ENCODE data around the gene ZSCAN5A.

The ZSCAN5A gene, protein sequence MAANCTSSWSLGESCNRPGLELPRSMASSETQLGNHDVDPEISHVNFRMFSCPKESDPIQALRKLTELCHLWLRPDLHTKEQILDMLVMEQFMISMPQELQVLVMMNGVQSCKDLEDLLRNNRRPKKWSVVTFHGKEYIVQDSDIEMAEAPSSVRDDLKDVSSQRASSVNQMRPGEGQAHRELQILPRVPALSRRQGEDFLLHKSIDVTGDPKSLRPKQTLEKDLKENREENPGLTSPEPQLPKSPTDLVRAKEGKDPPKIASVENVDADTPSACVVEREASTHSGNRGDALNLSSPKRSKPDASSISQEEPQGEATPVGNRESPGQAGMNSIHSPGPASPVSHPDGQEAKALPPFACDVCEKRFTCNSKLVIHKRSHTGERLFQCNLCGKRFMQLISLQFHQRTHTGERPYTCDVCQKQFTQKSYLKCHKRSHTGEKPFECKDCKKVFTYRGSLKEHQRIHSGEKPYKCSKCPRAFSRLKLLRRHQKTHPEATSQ

DNA sequence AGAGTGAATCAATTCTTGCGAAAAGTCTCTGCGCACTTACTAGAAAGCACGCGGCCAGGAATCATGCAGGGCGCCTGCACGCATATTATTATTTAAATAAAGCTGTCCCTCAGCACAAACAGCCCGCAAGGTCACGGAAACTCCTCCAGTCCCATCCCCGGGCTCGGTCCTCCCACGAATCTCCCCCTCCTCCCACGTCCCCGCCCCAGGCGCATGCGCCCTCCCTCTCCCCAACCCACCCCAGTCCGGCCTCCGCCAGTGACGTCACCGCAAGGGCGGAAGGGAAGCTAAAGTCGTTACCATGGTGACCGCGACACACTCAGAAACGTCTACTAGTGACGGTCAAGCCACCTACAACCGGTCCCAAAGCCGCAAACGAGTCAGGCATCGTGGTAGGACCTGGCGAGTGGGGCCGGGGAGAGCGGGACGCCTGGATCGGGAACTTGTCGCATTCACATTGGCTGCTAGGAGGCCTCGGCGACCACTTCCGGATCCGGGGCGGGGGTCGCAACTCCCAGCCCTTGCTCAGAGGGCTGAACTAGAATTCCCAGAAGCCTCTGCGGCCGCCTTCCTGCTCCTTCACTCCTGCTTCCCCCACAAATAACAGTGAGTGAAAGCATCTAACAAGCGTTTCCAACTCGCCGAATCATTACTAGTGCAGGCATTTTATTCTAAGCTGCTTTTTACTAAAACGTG, at the start of gene ZSCAN5A:
Gene ZSCAN5A, minus strand, starts transcription at position 459 of the 696 bp plus-strand sequence. CDS start 89,793 bp downstream, outside the sequence.
- TF ChIP-seq, protein P1, sequence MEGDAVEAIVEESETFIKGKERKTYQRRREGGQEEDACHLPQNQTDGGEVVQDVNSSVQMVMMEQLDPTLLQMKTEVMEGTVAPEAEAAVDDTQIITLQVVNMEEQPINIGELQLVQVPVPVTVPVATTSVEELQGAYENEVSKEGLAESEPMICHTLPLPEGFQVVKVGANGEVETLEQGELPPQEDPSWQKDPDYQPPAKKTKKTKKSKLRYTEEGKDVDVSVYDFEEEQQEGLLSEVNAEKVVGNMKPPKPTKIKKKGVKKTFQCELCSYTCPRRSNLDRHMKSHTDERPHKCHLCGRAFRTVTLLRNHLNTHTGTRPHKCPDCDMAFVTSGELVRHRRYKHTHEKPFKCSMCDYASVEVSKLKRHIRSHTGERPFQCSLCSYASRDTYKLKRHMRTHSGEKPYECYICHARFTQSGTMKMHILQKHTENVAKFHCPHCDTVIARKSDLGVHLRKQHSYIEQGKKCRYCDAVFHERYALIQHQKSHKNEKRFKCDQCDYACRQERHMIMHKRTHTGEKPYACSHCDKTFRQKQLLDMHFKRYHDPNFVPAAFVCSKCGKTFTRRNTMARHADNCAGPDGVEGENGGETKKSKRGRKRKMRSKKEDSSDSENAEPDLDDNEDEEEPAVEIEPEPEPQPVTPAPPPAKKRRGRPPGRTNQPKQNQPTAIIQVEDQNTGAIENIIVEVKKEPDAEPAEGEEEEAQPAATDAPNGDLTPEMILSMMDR (IDR thresholded peaks at IDR 0.05; ENCODE audit: low read depth, low read length): no peak
- DNase-seq (ENCODE audit: low read depth, low spot score): peak; percentile 99
- H3K4me3 ChIP-seq (ENCODE audit: low read depth, low read length): peak within 1 kb of the TSS; percentile 80
- in situ Hi-C loops (cut with HindIII; ENCODE audit: low sequenced_read_pairs): no loop called here

DNA sequence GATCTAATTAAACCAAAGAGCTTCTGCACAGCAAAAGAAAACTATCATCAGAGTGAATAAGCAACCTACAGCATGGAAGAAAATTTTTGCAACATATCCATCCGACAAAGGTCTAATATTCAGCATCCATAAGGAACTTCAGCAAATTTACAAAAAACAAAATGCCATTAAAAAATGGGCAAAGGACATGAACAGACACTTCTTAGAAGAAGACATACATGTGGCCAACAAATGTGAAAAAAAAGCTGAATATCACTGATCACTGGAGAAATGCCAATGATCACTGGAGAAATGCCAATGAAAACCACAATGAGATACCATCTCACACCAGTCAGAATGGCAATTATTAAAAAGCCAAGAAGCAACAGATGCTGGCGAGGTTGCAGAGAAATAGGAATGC, 46.2 kb upstream of the ZSCAN5A start:
- TF ChIP-seq, protein P1 (IDR thresholded peaks at IDR 0.05; ENCODE audit: low read depth, low read length): no peak
- in situ Hi-C loops (cut with HindIII; ENCODE audit: low sequenced_read_pairs): no loop called here
- H3K4me3 ChIP-seq (ENCODE audit: low read depth, low read length): no peak overlapping the region
- no peak for DNase-seq (ENCODE audit: low read depth, low spot score)

DNA sequence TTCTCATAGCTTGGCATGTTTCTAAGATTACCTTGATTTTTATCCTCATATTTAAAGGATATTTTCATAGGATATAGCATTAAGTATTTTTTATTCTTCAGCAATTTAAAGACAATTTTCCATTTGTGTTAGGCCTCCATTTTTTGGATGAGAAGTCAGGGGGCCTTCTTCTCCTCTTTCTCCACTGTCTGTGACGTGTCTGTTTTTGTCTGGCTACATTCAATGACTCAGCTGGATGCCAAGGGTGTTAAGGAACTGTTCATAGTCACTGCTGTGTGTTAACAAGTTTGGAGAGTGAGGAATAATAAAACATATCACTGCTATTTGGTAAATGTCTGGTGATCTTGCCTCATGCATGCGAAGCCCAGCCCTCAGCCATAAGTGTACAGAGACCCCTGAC, 42.3 kb upstream of the ZSCAN5A start:
- in situ Hi-C loops (cut with HindIII; ENCODE audit: low sequenced_read_pairs): no loop called here
- TF ChIP-seq, protein P1 (IDR thresholded peaks at IDR 0.05; ENCODE audit: low read depth, low read length): no peak
- DNase-seq (ENCODE audit: low read depth, low spot score): no peak
- H3K4me3 ChIP-seq (ENCODE audit: low read depth, low read length): no peak overlapping the region

DNA sequence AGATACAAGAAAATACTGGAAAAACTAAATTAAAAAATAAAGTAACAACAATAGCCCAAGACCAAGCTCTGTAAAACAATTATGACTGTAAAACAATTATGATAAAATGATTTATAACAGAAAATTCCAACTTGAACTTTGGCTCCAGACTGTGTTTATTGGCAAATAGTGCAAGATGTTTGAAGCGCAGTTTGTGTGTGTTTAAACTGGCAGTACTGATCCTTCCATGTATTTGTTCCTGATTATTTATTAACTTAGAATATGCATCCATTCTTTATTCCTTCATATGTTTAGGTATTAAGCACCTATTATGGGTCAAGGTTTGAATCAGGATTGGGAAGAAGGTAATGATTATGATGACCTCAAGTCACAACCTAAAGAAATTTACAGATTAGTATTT, 40.9 kb upstream of the ZSCAN5A start:
- in situ Hi-C loops (cut with HindIII; ENCODE audit: low sequenced_read_pairs): no loop called here
- no peak for DNase-seq (ENCODE audit: low read depth, low spot score)
- no peak overlapping the region for H3K4me3 ChIP-seq (ENCODE audit: low read depth, low read length)
- TF ChIP-seq, protein P1 (IDR thresholded peaks at IDR 0.05; ENCODE audit: low read depth, low read length): no peak

DNA sequence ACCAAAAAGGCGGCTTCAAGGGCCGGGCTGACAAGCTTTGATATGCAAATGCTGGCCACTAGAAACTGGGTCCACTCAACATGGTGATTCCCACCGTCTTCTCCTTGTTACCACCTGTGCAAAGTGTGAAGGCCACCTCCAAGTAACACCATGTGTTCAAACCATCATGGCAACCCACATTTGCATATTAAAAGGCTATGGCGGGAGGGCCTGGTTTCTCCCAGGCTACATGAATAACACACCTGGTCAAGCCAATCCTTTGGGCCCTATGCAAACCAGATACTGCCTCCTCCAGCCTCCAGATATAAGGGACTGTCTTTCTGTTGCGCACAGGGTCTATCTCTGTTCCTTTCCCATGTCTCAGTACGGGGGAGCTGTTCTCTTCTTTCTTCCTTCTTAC, 36.6 kb upstream of the ZSCAN5A start:
- DNase-seq (ENCODE audit: low read depth, low spot score): no peak
- TF ChIP-seq, protein P1 (IDR thresholded peaks at IDR 0.05; ENCODE audit: low read depth, low read length): no peak
- no peak overlapping the region for H3K4me3 ChIP-seq (ENCODE audit: low read depth, low read length)
- in situ Hi-C loops (cut with HindIII; ENCODE audit: low sequenced_read_pairs): no loop called here

DNA sequence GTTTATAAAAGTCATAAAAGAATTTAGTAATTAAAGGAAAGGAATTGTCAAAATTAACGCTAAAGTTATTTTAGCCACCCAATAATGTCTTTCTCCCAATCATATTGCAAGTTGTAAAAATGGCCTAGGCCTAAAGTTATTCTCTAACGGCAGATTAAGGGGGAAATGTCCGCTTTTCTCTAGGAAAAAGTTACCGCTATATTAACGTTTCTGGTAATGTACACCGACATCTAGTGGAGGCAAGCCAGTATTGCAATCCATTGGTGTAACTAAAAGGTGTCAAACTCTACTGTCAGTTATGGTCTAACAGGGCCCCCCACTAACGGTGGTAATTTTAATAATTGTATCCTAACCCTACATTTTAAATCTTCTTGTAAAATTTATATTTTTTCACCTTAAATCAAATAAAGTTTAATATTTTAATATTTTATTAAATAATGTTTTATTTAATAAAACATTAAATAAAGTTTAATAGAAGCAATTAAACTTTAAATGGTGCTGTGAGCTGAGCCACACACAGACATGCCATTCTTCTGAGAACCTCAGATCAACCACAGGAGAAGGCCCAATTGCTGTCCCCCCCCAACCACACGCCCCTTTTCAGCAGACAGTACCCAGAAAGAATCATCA, 35.9 kb upstream of the ZSCAN5A start:
- no peak overlapping the region for H3K4me3 ChIP-seq (ENCODE audit: low read depth, low read length)
- DNase-seq (ENCODE audit: low read depth, low spot score): peak; percentile 46
- TF ChIP-seq, protein P1 (IDR thresholded peaks at IDR 0.05; ENCODE audit: low read depth, low read length): peak; percentile 86
- in situ Hi-C loops (cut with HindIII; ENCODE audit: low sequenced_read_pairs): no loop called here

Measured in astrocyte of the spinal cord (primary cell).